Lower lobe of right lung (tissue), 2 donors: ENCODE measurements around the gene PRR20G. TPM values are rescaled to one million over a fixed set of nuclear protein-coding genes. Genes with fewer than 3 reads are reported as not detected.

Experiments
- ATAC-seq, 2 donors: fragments of 200-7000 bp; cut with Tn5 transposase; one replicate each; pipeline ENCODE4 v1.9.1; 2020 to 2022; ENCODE audit warnings: mild to moderate bottlenecking in 2 of 2, moderate library complexity in 2 of 2
- DNase-seq: peaks from one replicate; pipeline ENCODE4 v3.0.0-alpha.2; 2020
- H3K27ac ChIP-seq: fragments of 200-600 bp; one replicate; pipeline ENCODE4 v1.8.0; 2022
- H3K27me3 ChIP-seq: fragments of 200-600 bp; one replicate; pipeline ENCODE4 v1.8.0; 2022; ENCODE audit warnings: low read depth
- H3K36me3 ChIP-seq: fragments of 200-600 bp; one replicate; pipeline ENCODE4 v1.8.0; 2022; ENCODE audit warnings: mild to moderate bottlenecking
- H3K4me1 ChIP-seq: fragments of 200-600 bp; one replicate; pipeline ENCODE4 v1.8.0; 2022
- H3K4me3 ChIP-seq: fragments of 200-600 bp; one replicate; pipeline ENCODE4 v1.8.0; 2022; ENCODE audit warnings: mild to moderate bottlenecking
- H3K9me3 ChIP-seq: fragments of 200-600 bp; one replicate; pipeline ENCODE4 v1.8.0; 2022
- CTCF ChIP-seq: fragments of 200-600 bp; IDR thresholded peaks from one replicate; pipeline ENCODE4 v1.8.0; 2022; ENCODE audit warnings: antibody characterized with exemption, mild to moderate bottlenecking
- intact Hi-C: fragments of 100-400 bp; cut with DNase I; formaldehyde crosslinking; loops from one replicate; pipeline ENCODE4 v1.11.0; 2022
- total RNA-seq: library from RNA; stranded (reverse); fragmentation: NEBNext Ultra II Directional; extraction: Animal tissue kit (Norgen Biotek cat#: 25700); gene quantifications from one replicate; pipeline ENCODE4 v1.2.1, GENCODE V29; 2021
- donor health status: DM: no; HTN: yes; CAD: no; lungs with severe emphysema.

PRR20G gene
- total RNA-seq, 1 donor from 2014 or later, result not detected

- Histone ChIP-seq H3K36me3 (no peaks in the 10 kb centered on the region), H3K27me3 (peaks cover 5% of the 10 kb centered on the region), H3K27ac (no peak overlapping the region), H3K9me3 (no peaks in the 10 kb centered on the region), H3K4me3 (no peak overlapping the region), H3K4me1 (no peaks in the 10 kb centered on the region)
- ATAC-seq (no peak), DNase-seq (no peak)
- TF ChIP-seq CTCF, result no peak
- intact Hi-C loops, result no loop called here
These were observed 3.3 kb upstream of the PRR20G start for GRCh38 chr3:127291114-127291513.

GRCh38 chr3:127289706-127290575 lies 2.1 kb upstream of the PRR20G start:
- DNase-seq (no peak), ATAC-seq (no peak)
- TF ChIP-seq CTCF, result no peak
- no peak overlapping the region for H3K27ac ChIP-seq
- no peak overlapping the region for H3K4me3 ChIP-seq
- H3K27me3 ChIP-seq, result peaks cover under 1% of the 10 kb centered on the region
- intact Hi-C loops, result no loop called here
- no peaks in the 10 kb centered on the region for H3K36me3 ChIP-seq
- no peaks in the 10 kb centered on the region for H3K4me1 ChIP-seq
- no peaks in the 10 kb centered on the region for H3K9me3 ChIP-seq

GRCh38 chr3:127288921-127289705 lies 1.3 kb upstream of the PRR20G start:
- no peaks in the 10 kb centered on the region for H3K9me3 ChIP-seq
- no peak for DNase-seq
- H3K36me3 ChIP-seq, result no peaks in the 10 kb centered on the region
- intact Hi-C loops, result no loop called here
- no peaks in the 10 kb centered on the region for H3K4me1 ChIP-seq
- H3K27ac ChIP-seq, result no peak overlapping the region
- H3K27me3 ChIP-seq, result no peaks in the 10 kb centered on the region
- H3K4me3 ChIP-seq, result no peak overlapping the region
- ATAC-seq, result no peak
- TF ChIP-seq CTCF, result no peak

GRCh38 chr3:127288343-127288742 lies 497 bp upstream of the PRR20G start:
- no peak overlapping the region for H3K4me3 ChIP-seq
- no peaks in the 10 kb centered on the region for H3K36me3 ChIP-seq
- no peaks in the 10 kb centered on the region for H3K4me1 ChIP-seq
- no peak for DNase-seq
- TF ChIP-seq CTCF, result no peak
- intact Hi-C loops, result no loop called here
- H3K27me3 ChIP-seq, result no peaks in the 10 kb centered on the region
- no peak overlapping the region for H3K27ac ChIP-seq
- ATAC-seq, result no peak
- H3K9me3 ChIP-seq, result no peaks in the 10 kb centered on the region

- ATAC-seq, result peak; percentile 27 to 62
- intact Hi-C loops, result no loop called here
- no peaks in the 10 kb centered on the region for H3K4me1 ChIP-seq
These were observed 1.2 kb downstream of the PRR20G start for GRCh38 chr3:127286571-127287140.

More at GRCh38 chr3:127286571-127287140, 1.2 kb downstream of the PRR20G start:
- no peak overlapping the region for H3K27ac ChIP-seq
- no peak for DNase-seq
- H3K36me3 ChIP-seq, result no peaks in the 10 kb centered on the region
- TF ChIP-seq CTCF, result no peak
- H3K27me3 ChIP-seq, result no peaks in the 10 kb centered on the region
- no peak overlapping the region for H3K4me3 ChIP-seq
- no peaks in the 10 kb centered on the region for H3K9me3 ChIP-seq
